Superior temporal gyrus (tissue), 1 donor: ENCODE results near the gene ITPR3.
"Not testable (repeated sequence)": the region's sequence is repeated elsewhere in the genome, so short reads cannot be mapped to it uniquely, and the experiment has no call there.

Experiments used
- DNase-seq: peaks from one replicate; pipeline ENCODE4 v3.0.0-alpha.2; 2016; ENCODE audit errors: extremely low spot score

Gene ITPR3

GRCh38 chr6:33591424-33592032, 29.6 kb upstream of the ITPR3 start:
- no peak for DNase-seq

- DNase-seq = no peak
Observed at GRCh38 chr6:33592280-33592594, 28.9 kb upstream of the ITPR3 start.

- DNase-seq = no peak
Observed at GRCh38 chr6:33592595-33593413, 28.3 kb upstream of the ITPR3 start.

DNA sequence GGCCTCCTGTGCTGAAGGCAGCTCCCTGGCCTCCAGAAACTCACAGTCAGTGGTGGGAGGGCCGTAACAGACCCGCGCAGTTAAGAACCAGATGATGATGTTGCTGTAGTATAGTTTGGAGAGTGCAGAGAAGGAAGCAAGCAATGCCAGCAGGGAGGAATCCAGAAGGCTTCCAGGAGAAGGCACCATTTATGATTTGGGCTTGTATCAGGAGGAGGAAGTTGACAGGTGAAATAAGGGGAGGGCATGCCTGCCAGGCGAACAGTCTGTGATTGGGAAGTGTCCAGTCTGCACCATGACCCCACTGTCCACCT, 27.8 kb upstream of the ITPR3 start:
- no peak for DNase-seq

DNA sequence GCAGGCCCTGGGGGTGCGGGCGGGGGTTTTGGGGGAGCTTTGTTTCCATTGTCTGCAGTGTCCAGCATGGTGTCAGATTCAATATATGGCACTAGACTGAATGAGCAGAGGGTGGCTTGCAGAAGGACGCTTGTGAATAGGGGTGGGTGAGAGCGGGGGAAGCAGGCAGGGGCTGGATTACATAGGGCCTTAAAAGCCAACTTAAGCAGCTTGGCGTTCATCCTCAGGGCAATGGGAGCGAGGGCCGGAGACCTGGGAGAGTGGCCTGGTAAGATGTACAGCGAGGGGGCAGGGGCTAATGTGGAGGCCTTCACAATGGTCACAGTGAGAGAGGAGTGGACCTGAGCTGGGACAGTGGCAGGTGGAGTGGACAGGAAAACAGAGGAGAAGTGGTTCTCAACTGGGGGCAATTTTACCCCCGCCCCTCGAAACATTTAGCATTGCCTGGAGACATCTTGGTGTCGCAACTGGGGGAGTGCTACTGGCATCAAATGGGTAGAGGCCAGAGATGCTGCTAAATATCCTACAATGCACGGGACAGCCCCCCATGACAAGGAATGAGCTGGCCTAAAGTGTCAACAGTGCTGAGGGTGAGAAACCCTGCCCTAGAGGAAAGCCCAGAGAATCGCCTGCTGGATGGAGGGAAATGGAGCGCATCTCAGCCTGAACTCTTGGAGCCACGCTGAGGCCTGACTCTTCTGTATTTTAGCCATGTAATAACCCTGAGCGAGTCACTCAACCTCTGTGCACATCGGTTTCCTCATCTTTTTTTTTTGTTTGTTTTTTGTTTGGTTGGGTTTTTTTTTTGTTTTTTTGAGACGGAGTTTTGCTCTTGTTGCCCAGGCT, 25.9 kb upstream of the ITPR3 start:
- DNase-seq = no peak

GRCh38 chr6:33596894-33597293, 24.2 kb upstream of the ITPR3 start:
- DNase-seq = not testable (repeated sequence)

DNA sequence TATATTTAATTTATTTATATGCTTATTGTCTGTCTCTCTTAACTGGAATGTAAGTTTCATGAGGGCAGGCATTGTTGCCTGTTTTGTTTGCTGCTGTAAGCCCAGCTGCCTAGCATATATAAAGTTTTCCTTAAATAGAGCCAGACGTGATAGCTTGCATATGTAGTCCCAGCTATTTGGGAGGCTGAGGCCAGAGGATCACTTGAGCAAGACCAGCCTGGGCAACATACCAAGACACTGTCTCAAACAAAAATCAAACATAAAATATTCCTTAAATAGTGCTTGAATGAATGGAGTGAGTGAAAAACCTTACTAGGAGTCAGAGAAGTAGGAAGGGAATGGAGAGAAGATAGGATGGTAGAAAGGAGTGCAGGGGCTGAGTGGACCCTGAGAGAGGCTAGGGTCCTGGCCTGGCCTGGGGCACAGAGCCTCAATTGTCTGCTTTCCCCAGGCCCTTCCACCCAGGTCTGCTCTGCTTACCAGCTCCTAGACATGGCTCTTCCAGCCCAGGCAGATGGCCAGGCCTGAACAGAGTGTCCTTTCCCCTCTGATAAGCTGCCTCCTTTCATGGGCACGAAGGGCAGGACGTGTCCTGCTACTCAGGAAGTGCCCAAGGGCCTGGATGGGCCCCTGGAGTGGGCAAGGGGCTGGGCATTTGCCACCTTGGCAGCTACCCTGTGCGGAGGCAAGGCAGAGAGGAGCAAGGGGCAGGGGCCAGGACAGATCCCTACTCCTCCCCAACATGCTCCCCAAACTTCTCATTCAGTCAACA, 23.4 kb upstream of the ITPR3 start:
- no peak for DNase-seq

DNA sequence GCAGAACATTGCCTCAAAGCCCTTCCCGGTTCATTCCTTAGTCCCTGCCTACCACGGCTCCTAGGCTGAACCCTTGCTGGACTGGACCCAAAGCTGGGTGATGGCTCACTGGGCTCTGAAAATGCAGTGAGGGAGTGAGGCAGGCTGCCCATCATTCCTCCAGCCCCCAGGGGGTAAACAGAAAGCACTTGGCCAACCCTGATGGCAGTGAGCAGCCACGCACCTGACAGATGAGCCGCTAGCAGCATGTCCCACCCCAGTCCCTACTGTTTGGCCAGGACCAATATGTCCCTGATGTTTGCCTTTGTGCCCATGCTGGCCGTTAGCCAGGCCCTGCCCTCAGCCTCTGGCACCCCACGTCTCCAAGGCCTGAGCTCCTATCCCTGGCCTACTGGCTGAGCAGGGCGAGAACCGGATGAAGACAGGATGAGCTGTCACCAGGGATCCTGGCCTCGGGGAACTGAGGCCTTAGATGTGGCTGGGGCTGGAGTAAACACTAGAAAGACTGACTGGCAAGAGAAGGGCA, 21.6 kb upstream of the ITPR3 start:
- no peak for DNase-seq

GRCh38 chr6:33600761-33601160, 20.4 kb upstream of the ITPR3 start:
- no peak for DNase-seq

DNA sequence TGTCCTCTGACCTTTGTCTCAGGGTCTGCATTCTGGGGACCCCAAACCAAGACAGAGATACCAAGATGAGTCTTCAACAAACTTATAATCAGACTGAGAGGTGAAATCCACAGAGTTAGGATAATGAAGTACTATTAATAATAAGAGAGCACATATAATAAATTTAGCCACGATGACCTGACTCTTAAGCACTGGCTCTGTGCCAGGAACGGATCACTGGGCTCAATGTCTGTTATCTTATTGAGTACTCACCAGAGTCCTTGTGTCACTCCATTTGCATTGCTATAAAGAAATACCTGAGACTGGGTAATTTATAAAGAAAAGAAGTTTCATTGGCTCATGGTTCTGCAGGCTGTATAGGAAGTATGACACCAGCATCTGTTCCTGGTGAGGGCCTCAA, 18.9 kb upstream of the ITPR3 start:
- DNase-seq = no peak

DNA sequence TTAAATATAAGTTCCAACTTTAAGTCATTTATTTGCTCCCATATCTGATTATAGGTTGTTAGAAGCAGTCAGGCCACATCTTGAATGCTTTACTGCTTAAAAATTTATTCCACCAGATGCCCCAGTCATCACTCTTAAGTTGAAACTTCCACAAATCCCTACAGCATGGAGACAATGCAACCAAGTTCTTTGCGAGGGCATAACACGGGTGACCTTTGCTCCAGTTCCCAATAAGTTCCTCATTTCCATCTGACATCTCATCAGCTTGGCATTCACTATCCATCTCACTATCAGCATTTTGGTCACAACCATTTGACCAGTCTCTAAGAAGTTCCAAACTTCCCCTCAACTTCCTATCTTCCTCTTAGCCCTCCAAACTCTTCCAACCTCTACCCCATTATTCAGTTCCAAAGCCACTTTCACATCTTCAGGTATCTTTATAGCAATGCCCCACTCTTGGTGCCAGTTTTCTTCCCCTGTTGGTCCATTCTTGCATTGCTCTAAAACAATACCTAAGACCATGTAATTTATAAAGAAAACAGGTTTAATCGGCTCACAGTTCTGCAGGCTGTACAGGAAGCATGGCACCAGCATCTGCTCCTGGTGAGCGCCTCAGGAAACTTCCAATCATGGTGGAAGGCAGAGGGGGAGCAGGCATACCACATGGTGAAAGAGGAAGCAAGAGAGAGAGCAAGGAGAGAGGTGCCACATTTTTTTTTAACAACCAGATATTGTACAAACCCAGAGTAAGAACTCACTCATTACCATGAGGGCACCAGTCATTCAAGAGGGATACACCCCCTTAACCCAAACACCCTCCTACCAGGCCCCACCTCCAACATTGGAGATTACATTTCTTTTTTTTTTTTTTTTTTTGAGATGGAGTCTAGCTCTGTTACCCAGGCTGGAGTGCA, 15.9 kb upstream of the ITPR3 start:
- DNase-seq = no peak

GRCh38 chr6:33606642-33607041, 14.5 kb upstream of the ITPR3 start:
- DNase-seq = no peak

GRCh38 chr6:33607126-33607783, 13.9 kb upstream of the ITPR3 start:
- no peak for DNase-seq

DNA sequence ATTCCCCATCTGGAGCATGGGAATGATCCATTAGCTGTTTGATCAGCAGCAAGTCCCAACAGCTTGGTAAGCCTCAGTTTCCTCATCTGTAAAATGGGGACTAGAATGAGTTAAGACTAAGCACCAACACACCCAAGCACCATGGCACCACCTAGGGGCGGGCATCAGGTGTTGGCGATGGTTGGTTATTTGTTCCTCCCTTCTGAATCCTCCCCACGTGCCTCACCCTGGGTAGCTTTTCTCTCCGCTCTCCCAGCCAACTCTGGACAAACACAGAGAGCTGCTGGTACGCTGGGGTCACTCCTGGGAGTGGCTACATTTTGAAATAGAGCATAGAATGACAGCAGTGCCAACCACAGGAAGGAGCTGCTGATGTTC, 13.3 kb upstream of the ITPR3 start:
- no peak for DNase-seq

DNA sequence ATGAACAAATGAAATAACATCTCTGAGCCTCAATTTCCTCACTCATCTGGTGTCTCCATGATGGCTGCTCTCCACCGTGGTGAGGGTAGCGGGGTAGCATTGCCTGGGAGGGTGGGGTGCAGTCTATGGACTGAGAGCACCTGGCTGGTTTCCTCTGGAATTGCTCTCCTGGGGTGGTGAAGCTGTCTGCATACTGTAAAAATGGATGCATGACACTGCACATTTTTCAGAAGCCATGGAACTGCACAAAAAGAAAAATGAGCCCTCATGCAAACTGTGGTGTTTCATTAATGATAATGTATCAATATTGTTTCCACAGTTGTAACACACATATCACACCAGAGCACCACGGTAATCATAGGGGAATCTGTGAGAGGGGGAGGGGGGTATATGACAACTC, 12.1 kb upstream of the ITPR3 start:
- no peak for DNase-seq

DNA sequence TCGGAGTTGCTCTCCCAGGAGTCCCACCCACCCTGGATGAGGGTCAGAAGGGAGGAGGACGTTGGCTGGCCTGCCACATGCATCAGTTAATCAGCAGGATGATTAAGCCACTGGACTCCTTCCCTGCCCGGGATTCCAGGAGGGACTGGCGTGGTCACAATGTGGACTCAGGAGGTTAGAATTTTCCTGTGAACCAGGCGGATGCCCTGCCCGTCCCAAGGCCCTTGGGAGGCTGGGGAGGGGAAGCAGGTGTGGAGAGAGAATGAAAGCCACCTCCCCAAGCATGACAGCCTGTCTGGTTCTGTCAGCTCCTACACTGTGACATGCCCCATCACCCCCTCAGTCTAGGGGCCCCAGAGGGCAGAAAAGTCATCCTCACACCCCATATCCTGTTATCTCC, 11.6 kb upstream of the ITPR3 start:
- DNase-seq = no peak

DNA sequence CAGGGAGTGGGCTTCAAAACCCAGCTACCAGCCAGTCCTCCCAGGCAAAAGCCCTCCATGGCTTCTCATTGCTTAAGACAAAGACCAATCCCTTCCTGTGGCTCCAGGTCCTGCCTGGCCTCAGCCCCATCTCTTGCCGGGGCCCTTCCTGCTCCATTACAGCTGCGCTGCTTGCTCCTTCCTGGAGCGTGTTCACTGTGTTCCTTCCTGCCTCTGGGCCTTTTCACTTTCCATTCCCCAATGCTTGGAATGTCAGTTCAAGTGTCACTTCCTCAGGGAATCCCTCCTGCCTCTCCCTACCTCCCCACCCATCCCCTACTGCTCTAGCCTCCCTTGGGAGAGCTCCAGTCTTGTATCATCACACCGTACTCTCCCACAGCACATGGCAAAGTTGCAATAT, 11.1 kb upstream of the ITPR3 start:
- no peak for DNase-seq

DNA sequence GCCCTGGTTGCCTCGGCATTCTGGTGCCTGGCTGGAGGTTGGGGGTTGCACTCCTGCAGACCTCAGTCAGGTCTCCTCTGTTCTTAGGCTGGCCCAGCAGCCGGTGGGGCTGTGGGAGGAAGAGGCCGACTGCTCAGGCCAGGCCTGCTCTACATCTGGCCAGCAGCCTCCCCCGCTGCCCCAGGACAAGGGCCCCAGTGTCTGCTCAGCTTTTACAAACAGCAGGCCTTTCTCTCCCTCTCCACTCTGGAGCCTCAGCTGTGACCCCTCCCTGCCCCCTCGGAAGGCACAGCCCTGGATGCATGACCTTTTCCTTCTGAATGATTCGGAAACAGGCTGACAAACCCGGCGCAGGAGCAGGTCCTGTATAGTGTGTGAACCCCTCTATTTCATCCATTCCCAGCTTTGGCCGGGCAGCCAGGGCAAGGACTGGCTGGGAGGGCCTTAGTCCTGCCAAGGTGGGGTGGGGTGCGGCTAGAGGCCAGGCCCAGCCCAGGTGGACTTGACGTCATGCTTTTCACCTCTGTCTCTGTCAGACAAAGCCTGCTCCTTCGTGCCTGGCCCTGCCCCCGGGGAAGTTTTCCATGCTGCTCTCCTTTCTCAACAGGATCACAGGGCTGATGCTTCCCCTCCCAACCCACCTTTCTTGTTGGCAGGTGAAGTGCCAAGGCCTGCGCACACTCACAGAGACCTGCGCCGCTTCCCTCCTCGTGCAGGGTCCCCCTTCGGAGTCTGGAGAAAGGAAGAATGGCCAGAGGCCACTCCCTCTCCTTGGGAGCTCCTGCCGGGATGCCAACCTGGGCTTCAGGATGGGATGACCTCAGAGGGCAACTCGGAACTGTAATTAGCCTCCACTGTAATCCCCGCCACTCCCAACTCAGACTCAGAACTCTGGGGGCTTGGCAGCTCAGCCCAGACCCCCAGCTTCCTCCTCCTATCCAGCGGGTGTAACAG, 10.1 kb upstream of the ITPR3 start:
- DNase-seq = peak; percentile 76

- DNase-seq = no peak
Observed at GRCh38 chr6:33613146-33613794, 7.9 kb upstream of the ITPR3 start.
